RKO (cell line): ENCODE results near the gene PLEKHG4.

Experiments used
- DNase-seq: peaks from one replicate; pipeline ENCODE4 v3.0.0-alpha.2; 2016; ENCODE audit warnings: low spot score

Gene PLEKHG4

GRCh38 chr16:67279296-67280089 lies at the start of gene PLEKHG4:
PLEKHG4 (plus strand) TSS chr16:67279532; CDS start chr16:67280045, 513 bp downstream.
- DNase-seq: peak; percentile 76

DNA sequence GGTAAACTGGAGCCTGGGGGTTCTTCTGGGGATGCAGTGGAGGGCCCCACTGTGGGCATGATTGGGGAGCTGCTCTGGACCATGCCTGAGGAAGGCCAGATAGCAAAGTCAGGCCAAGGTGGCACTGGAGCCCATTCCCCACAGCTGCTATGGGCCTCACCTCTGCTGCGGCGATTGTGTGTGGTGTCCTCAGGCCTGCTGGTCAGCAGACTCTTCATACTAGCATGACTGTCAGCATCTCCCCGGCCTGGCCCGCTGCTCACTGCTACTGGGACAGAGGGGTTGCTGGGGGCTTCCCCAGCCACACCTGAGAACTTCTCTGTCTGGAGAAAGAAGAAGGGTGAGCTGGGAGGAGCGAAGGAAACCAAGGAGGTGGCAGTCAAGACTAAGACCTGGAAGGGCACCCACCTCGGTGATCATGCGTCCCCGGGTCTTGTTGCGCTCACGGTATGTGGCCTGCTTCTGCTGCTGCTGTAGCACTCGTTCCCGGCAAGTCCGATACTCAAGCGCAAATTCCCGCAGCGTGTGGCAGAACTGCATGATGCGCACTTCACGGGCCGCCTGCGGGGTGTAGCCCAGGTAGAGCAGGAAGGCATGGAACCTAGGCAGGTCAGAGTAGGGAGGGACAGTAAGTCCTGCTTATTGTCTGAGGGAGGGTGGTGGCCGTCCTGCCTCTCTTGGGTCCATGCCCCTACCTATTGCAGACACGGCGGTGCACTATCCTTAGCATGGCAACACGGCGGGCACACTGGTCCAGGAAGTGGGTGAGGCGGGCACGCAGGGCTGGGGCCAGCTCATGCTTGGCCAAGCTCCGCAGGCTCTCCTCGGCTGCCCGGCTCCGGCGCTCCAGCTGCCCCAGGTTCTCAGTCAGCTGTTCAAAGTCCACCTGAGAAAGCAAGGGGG lies 49.2 kb upstream of the PLEKHG4 start:
- DNase-seq: no peak

DNA sequence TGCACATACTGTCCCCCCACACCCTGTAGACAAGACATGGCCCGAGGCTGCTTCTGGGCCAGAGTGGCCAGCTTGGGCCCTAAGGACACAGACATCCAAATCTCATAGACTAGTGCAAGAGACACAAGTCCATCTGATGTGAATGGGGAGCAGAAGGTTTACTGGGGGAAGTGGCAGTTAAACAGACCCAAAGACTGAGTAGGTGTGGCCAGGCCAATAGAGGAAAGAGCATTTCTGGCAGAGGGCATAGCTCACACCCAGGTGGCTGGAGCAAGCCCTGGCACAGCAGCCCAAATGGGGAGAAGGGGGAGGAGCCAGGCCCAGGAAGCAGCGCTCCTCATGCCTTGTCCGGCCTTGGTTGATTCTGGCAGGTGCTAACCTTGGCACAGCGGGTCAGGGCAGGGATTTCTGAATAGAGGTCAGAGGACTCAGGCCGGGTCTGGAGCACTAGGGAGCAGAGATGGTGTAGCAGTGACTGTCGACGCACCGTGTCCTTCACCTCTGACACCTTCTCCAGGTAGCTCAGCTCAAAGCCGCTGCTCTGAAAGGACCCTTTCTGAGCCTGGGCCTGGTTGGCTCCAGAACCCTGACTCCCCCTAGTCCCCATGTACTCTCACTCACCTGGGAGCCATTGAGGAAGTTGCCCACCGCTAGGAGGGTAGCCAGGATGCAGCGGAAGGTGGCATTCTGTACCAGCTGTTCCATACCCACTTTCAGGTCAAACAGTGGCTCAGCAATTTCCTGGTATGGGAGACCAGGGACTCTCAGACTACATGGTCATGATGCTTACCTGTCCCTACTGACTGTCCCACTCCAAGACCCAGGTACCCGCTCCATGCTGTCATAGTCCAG lies 48.3 kb upstream of the PLEKHG4 start:
- DNase-seq: no peak

DNA sequence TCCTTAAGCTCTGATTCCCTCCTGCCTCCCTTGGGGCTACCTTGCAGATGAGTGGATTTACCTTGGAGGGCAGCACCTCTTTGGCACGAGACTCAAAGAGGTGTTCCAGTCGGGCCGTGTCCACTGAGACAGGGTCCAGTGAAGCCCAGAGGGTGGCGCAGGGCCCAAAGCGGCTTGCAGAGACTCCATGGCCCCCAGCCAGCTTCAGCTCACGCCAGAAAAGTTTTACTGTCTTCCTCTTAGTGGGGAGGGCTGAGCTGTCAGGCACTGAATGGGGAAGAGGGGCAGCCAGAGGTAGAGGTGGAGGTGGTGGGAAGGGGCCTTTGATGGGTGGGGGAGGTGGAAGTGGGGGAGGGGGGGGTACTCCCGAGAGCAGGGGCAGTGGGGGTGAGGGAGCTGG lies 45.7 kb upstream of the PLEKHG4 start:
- DNase-seq: no peak

- no peak for DNase-seq
These were observed 45.1 kb upstream of the PLEKHG4 start for GRCh38 chr16:67234180-67234597.

DNA sequence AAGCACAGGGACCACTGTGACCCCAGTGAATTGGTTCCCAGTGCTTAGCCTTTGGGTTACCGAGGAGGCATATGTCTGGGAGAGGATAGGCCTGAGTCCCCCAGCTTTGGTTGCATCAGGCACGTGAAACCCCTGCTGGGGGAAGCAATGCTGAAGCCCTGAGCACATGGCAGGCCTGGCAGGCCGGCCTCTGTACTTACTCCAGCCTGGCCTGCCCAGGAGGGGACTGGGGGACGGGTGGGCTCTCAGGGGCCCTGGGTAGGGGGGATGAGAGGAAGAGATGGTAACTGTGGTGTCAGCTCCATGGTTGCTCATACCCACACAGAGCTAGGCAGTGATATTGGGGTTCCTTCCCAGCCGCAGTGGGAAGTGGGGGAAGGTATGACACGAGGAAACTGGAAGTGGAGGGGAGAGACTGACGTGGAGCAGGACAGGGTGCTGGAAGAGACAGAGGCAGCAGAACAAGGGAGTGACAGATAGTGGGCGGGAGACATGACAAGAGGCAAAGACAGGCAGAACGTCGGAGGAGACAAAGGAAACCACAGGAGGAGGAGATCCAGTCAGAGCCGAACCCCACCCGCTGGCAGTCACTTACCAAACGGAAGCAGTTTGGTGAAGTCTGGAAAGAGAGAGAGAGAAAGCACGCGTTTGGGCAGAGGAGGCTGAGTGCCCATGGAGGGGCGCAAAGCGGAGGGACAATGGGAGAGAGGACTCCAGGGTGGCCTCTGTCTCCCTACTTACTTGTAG lies 43.3 kb upstream of the PLEKHG4 start:
- no peak for DNase-seq

GRCh38 chr16:67236563-67237395 lies 42.6 kb upstream of the PLEKHG4 start:
- DNase-seq: peak; percentile 54

DNA sequence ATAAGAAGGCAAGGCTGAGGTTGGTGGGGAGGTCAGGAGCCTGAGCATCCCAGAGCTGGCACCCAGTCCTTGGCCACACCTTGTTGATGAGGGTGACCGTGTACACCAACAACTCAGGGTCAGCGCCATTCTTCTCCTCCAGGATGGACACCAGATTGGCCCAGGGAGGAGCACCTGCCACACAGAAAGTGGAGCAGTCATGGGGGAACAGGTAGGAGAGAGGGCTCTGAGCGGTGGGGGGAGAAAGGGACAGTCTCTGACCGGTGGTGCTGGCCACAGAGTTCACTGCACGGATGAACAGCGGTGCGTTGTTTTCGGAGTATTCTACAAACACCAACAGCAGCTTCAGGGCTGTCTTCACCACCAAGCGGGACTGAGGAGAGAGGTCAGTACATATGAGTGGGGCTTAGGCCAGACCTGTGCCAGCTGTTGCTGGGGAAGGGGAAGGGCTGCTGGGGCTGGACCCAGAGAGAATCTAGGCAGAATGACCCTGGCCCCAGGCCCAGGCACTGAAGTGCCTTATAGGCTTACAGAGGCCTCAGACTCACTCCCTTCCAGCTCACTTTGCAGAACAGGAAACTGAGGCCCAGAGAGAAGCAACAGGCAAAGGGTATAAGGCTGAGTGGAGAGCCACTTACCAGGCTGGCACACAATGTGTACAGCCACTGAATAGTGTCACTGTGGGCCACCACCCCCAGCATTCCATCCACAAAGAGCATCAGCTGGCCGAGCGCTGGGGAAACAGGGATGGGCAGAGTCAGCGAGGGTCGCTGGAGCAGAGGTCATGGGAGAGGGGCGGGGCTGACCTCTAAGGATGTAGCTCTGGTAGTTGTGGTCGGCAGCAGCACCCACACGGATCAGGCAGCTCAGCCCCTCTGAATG lies 41.7 kb upstream of the PLEKHG4 start:
- DNase-seq: no peak

- DNase-seq: no peak
These were observed 41.1 kb upstream of the PLEKHG4 start for GRCh38 chr16:67238278-67238575.

DNA sequence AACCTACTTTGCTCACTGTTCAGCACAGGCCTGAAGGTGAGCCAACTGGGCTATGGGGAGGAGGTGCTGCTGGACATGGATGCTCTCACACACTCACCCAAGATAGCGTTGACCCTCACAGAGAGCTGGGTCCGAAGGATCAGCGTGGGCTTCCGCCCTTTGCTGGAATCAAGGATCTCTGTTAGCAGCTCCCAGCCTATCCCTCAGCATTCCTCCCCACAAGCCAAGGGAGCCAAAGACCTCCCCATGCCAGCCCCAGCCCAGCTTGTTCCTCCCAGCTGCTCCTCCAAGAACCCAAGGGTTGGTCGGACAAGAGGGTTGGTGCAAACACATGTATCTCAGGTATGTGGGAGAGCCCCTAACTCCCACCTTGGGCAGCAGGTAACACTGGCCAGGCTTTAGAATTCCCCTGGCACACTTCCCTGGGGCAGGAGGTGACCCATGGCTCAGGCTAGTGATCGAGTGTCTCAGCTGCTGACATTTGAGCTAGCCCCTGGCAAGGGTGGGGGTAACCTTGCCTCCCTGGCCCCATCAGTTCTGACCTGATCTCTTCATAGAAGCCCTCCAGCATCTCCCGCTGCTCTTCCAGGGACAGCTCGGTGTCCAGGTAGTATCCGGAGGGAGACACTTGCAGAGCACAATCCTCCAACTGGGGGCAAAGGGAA lies 40.4 kb upstream of the PLEKHG4 start:
- no peak for DNase-seq

- DNase-seq: no peak
These were observed 38.8 kb upstream of the PLEKHG4 start for GRCh38 chr16:67240506-67240905.

- peak; percentile 17 for DNase-seq
These were observed 38.1 kb upstream of the PLEKHG4 start for GRCh38 chr16:67241008-67241900.

GRCh38 chr16:67242138-67242730 lies 37.1 kb upstream of the PLEKHG4 start:
- no peak for DNase-seq

DNA sequence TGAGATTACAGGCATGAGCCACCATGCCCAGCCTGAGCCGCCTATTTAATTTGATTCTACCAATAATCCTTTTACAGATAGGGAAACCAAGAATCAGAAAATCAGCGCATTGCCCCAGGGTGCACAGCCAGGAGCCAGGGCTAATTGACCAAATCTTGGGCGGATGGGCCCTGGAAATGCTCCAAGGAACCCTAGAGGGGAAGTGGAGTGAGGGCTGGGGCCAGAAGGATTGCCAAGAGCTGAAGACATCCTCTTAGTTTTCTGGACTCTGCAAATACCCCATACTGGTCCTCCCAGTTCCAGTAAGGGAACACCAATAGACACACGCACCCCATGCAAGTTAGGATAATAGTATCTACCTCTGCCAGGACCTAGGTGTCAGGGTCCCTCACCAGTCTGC lies 35.9 kb upstream of the PLEKHG4 start:
- no peak for DNase-seq

- DNase-seq: peak; percentile 78
These were observed 34.7 kb upstream of the PLEKHG4 start for GRCh38 chr16:67244387-67245185.

GRCh38 chr16:67245186-67245585 lies 34.1 kb upstream of the PLEKHG4 start:
- DNase-seq: no peak

- DNase-seq: peak; percentile 70
These were observed 33.7 kb upstream of the PLEKHG4 start for GRCh38 chr16:67245674-67246080.
